Kidney glomerular epithelial cell (primary cell): ENCODE data around the gene TLX2.
A peak's percentile ranks its signal among the peaks of the same experiment; 100 is the strongest.

Source experiments
- DNase-seq: peaks from one replicate; lab custom pipeline; 2025; lab: John Stamatoyannopoulos, UW

TLX2 gene

DNA sequence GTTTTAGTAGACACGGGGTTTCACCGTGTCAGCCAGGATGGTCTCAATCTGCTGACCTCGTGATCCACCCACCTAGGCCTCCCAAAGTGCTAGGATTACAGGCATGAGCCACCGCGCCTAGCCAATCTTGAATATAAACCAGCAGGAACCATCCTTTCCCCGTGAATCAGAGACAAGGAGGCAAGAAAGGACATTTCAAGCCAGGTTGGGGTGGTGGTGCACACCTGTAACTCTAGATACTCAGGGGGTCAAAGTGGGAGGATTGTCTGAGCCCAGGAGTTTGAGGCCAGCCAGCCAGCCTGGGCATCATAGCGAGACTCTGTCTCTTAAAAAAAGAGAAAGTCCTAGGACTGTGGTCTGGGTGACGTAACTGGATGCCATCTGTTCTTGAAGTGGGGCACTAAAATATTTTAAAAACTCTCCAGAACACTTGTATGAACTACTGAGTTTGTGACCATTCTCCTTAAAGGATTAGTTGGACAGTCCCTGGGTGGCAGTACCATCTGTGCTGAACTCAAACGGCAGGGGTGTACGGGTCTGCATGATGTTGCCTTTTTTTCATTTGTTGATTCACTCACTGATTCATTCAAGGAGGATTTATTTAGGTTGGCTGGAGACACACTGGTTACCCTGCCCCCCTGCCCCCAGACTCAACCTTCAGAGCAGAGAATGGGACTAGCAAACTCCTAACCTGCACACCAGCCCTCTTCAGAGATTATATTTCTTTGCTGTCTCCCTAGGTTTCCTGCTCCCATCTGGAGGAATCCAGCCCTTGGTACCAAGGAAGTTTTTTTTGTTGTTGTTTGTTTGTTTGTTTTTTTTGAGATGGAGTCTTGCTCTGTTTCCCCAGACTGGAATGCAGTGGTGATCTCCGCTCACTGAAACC, 2.9 kb upstream of the TLX2 start:
- DNase-seq = no peak

DNA sequence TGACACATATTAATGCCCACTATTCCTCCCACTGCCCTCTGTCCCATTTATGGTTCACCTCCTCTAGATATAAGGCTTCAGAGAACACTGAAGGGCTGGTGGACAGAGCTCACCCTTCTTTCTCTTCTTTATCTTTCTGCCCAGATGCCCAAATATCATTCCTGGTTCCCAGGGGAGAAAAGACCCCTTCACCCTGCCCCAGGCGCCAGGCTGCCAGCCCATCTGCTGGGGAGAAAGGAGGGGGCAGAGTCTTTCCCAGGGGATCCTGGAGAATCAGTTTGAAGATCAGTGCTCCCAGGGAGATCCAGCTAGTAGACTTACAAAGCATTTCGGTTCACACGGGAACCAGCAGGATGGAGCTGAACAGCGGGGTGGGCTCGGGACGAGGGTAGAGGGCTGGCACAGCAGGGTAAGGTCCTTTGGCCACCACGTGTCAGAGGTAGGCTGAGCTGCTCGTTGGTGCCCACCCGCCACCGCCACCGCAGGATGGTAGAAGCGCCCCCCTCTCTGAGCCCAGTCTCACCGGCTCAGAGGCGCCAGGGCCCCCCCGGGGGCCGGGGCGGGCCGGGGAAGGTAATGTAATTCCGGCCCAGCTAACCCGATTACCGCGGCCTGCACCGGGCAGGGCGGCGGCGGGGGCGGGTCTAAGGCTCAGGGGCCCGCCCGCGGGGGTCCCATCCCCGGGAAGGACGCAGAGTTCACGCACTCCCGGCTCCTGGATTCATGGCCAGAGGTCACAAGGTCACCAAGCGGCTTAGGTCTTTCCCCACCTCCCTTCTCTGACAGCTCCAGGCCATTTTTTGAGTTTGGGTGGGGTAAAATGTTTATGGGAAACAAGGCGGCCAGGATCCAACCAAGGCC, 1.3 kb upstream of the TLX2 start:
- DNase-seq = no peak

DNA sequence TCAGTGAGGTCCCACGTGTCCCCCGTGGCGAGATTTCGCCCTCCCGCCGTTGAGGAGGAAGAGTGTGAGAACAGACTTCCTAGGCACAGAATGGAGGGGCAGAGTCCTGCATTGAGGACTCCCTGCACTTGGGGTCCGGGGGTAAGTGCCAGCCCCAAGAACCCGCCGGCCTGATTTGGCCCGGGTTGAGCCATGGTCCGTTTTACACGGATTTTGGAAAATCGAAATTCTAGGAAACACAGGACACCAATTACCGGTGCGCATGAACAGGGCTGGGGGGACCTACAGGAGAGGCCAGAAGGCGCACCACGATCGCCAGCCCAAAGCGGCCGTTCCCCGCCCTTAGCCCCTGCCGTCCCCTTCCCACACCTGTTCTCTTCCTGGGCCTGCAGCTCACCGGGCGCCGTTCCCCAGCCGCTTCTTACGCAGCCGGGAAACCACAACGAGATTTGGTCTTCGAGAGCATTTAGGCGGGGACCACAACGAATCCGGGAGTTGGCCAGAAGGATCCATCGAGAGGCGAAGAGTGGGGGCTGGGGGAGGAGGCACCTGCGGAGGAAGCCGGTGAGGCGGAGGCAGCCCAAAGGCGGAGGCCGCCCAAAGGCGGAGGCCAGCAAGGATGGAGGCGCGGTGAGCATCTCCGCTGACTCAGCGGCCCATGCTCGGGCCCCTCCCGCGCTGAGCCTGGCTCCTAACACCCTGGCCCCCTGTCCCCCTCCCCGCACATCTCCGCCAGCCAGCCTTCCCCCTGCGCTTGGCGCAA, 464 bp upstream of the TLX2 start:
- no peak for DNase-seq

DNA sequence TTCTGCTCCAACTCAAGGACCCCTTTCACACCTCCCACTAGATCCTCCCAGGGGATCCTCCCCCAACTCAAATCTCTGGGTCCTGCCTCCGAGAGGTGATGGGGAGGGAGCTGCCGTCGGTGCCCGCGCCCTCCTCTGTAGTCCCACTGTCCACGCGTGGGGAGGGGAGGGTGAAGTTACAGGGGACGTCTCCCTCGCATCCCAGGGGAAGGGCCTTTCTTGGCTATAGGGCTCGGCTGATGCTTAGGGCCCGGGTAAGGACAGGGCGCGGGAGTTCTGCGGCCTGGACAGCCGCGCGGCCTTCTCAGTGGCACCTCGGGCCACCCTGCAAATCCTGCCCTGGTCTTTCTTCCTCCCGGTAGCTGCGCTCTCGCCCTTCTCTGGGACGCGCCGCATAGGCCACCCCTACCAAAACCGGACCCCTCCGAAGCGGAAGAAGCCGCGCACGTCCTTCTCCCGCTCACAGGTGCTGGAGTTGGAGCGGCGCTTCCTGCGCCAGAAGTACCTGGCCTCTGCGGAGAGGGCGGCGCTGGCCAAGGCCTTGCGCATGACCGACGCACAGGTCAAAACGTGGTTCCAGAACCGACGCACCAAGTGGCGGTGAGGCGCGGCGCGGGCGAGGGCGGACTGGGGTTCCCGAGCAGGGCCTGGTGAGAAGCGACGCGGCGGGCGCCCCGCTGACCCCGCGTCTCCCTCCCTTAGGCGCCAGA, 1.2 kb downstream of the TLX2 start:
- DNase-seq = no peak

DNA sequence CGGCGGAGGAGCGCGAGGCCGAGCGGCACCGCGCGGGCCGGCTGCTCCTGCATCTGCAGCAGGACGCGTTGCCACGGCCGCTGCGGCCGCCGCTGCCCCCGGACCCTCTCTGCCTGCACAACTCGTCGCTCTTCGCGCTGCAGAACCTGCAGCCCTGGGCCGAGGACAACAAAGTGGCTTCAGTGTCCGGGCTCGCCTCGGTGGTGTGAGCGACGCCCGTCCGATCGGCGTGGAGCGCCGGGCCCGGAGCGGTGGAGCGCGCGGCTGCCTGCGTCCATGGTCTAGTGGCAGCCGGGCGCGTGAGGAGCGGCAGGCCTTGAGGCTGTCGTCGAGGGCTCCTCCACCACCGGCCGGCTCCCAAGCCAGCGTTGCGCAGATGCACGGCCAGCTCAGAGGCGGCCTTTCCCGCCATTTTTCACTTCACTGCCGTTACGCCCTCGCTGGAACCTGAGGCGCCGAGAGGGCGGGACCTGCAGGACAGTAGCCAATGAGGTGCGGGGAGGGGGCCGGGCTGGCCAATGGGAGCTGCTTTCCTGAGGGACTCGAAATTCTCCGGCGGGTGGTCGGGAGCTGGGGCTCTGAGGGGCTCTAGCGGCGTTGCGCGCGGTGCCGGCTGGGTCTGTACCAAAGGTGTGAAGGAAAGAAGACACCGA, 1.9 kb downstream of the TLX2 start:
- DNase-seq = no peak

DNA sequence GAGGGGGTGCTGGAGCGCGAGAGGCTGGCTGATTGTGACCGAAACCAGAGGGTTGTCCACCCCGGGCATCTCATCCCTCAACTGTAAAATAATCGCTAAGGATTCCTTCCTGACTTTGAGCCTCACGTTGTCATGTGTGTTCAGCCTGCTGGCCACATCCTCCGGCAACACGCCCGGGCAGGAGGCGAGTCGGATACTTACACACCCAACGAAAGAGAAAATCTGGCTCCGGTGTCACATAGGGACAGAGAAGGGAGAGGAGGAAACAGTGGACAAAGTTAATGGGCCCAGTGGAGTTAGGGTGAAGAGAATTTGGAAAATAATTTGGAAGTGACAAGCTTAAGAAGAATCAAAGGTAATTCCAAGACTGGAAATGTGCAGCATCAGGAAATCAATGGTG, 2.4 kb downstream of the TLX2 start:
- DNase-seq = no peak

DNA sequence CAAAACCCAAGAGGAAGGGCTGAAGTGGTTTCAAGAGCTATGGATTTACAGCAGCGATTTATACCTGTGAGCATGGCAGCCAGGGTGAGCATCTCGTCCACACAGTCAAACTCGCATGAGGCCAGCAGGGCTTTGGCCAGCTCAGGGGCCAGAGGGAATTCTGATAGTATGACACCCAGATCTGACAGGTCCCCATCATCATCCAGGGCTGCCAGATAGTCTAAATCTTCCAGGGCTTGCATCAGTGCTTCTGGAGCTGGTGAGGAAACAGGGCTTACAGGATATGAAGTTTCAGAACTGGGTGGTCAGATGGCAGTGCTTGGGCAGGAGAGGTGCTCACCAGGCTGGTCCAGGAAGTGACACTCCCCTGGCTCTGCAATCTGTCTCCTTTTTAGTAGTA, 8.3 kb downstream of the TLX2 start:
- DNase-seq = no peak

DNA sequence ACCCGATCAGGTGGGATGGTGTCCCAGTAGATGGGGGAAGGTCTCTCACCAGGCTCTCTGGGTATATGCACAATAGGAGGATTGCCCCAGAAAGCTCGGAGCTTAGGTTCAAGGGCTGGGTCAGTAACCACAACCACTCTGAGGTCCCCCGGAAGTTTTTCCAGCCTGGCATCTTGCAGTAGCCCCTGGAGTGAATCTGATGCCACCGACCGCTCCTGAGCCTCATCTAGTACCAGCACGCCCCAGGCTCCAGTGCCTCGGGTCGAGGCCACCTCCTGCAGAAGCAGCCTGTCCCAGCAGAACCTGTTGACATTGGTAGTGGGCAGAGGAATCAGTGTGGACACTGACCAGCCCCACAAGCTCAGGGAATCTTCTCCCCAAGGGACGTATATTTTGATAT, 9.8 kb downstream of the TLX2 start:
- no peak for DNase-seq

DNA sequence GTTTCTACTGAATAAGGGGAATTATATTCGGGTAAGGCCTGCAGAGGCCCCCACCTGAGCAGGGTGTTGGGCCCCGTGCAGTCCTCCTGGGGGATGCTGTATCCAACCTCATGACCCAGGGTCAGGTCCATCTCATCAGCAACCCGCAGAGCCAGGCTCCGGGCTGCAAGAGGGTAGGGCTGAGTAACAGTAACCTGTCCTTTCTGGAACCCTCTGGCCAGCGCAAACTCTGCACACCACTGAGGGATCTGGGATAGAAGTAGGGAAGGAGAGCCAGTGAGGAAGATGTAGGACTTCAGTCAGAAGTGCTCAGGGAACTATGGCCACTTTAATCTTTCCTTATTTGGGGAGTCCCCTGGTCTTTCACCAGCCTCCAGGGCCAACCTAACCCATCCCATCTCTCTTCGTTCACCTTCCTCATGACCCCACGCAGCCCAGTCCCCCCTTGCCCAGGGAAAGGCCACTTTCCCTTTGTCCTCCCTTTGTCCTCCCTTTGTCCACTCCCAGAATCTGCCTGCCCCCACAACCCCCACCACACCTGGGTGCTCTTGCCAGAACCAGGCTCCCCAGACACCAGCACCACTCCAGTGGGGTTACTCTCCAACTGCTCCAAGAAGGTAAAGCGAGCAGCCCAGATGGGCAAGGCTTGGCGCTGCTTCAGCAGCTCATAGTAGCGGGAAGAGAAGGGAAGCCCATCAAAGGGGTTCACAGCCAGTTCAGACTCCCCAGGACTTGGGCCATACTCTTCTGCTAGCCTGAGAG, 10.9 kb downstream of the TLX2 start:
- DNase-seq = no peak

DNA sequence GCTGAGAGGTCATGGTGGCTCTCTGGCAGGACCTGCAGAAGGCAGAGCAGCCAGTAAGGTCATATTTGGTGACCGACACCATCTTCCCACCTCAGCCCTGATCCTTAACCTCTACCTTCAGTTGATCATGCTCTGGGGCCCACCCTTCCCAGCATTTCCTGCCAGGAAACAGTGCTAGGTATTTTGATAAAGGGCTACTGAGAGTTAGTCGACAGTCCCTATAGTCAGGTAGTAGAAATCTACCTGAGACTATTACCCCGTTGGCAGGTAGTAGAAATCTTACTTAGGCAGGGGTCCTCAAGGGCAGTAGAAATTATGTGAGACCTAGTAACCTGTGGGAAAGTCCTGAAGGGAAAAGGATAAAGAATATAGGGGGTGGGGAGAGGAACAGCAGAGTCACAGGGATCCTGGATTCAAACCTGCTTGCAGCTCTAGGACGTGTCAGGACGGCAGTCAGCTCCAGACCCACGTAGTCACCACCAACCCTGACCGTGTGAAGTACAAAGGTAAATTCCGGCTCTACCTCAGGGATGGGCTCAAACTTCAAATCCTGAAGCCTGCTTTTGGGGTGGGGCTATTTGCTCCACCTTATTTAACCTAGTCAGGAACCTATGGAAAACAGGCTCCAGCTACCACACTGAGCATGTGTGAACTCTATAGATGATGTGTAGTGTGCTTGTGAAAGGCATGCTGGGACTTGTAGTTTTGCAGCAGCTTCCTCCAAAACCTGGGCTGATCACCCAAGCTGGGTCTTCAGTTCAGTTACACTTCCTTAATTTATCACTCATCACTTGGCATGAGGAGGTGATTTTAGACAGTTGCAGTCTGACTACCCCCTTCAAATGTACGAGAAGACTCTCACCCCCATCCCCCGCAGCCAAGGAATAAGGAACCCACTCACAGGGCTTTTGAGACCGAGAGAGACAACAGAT, 11.7 kb downstream of the TLX2 start, which contains the start of gene DQX1:
Gene DQX1 (minus strand): TSS at position 515 of the 932 bp plus-strand sequence. CDS start 502 bp downstream, at position 13.
- DNase-seq = no peak

DNA sequence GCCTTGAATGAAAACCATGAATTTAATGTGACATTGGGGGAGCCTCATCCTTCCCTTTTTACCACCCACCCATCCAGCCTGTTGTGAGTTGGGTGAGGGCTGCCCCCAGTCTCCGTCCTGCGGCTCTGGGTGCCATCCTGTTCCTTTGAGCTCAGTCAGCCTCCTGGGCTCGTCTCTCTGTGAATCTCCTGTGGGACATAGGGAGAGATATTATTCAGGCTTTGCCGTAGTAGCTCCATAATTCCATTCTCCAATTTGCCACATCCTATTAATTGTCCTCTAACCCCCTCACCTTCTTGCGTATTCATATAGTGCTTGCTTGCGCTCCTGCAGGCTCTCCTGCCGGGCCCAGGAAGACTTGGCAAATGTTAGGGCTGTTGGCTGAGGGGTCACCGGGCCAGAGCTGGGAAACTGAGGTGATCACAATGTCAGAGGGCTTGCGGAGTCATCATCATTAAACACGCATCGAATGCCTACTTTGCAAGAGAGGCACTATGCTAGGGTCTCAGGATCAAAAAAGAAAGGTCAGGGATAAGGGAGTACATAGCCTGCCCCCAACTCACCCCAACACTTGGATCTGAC, 12.5 kb downstream of the TLX2 start:
- DNase-seq = no peak

DNA sequence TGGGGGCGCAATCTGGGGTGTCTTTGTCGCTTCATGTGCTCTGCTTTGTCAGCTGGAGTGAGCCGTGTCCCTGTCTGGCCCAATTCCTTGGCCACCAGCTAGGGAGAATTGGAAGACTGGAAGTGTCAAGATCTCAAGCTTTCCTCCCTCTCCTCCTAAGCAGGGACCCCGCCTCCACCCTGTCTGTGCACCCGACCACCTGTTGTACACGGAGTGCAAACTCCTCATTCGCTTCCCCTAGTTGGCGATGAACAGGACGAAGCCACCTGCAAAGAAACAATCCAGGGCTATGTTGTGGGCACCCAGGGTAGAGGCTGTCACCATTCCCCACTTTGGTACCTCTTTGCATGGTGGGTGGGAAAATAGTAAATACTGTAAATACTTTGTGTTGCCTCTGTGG, 13.5 kb downstream of the TLX2 start:
- DNase-seq = no peak

DNA sequence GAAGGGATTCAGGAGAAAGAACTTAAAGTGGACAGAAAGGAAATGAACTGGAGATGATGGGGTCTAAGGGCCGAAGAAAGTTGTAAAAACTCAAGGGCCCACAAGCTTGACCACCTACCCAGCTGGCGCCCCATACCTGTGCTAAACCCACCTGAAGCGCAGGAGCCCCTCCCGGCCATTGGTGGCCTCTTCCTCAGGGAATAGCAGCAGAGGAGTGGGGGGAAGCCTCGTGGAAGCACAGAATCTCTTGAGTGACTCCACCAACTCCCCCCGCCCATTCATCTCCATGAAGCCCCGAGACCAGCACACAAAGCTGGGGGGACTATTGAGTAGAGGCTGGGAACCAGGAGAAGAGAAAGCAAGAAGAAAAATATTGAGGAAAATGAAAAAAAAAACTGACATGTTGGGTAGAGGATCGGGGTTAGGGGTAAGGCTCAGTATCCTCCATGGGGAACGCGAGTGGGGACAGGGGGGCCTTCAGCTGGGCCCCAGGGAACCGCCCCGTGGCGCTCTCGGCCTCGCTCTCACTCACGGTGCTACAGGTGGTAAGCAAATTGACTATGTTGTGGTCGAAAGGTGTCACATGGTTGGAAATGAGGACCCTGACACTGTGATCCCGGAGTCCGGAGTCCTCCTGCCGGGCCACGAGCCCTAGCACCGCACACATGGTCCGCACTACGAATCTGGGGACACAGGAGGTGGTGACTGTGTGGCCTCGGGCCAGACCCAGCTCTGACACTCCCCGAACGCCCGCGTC, 14.5 kb downstream of the TLX2 start:
- no peak for DNase-seq

DNA sequence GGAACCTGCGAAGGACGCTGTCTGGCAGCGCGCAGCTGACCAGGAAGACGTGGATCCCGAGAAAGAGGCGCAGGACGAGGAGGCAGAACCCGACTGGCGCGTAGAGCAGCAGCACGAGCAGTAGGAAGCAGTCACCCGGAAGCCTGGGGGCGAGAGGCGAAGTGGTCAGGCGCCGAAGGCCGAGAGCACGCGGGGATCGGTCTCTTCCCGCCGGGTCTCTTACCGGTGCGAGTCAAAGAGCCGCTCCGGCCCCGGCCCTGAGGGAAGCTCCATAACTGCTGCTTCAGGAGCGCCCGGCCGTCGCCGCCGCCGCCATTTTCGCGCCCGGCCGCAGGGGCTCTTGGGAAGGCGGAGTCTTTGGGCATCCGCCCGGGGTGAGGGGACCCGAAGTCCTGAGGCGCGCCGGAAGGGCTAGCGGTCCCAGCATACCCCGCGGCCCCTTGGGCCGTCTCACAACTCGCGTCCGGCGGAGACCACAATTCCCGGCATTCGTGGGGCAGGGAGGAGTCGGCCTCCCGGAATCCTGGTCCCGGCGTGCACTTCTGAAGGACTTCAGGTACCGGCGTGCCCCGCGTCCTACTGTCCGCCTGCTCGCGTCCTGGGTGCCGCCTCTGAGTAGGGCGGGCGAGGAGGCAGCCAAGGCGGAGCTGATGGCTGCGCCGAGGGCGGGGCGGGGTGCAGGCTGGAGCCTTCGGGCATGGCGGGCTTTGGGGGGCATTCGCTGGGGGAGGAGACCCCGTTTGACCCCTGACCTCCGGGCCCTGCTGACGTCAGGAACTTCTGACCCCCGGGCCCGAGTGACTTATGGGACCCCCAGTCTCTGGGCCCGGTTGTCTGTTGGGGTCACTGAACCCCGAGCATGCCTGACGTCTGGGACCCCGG, 15.3 kb downstream of the TLX2 start, which contains the start of the genes AUP1 and HTRA2:
Gene AUP1 (minus strand): TSS at position 350 of the 882 bp plus-strand sequence. CDS start 77 bp downstream, at position 273.
Gene HTRA2 (plus strand): TSS at position 577 of the 882 bp plus-strand sequence. CDS start 74 bp downstream, at position 651.
- peak; percentile 96 for DNase-seq

DNA sequence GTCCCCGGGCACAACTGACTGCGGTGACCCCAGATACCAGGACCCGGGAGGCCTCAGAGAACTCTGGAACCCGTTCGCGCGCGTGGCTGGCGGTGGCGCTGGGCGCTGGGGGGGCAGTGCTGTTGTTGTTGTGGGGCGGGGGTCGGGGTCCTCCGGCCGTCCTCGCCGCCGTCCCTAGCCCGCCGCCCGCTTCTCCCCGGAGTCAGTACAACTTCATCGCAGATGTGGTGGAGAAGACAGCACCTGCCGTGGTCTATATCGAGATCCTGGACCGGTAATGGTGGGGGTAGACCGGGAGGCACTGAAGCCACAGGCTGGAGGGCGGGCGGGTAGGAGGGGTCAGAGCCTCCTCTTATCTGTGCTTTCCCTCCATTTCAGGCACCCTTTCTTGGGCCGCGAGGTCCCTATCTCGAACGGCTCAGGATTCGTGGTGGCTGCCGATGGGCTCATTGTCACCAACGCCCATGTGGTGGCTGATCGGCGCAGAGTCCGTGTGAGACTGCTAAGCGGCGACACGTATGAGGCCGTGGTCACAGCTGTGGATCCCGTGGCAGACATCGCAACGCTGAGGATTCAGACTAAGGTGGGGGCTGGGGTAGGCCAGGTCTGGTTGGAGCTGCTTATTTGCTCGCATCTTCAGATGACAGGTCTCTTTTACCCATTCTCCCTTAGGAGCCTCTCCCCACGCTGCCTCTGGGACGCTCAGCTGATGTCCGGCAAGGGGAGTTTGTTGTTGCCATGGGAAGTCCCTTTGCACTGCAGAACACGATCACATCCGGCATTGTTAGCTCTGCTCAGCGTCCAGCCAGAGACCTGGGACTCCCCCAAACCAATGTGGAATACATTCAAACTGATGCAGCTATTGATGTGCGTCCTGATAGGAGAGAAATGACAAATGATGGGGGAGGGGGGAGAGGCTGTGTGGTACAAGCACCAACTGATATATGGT, 16.3 kb downstream of the TLX2 start:
- no peak for DNase-seq

DNA sequence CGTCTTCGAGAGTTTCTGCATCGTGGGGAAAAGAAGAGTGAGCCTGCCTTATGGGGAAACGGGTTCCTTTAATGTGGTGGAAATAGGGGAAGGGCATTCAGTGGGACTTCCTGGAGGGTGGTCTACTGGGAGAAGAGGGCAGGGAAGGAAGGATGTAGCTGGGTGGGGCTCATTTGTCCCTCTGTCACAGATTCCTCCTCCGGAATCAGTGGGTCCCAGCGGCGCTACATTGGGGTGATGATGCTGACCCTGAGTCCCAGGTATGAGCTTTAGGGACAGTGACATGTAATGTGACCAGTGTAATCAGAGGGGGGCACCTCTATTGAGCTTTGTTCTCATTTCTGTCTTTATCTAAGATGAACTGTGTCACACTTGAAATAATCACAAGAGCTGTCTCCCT, 17.4 kb downstream of the TLX2 start:
- no peak for DNase-seq
